Right forelimb (tissue), 1 donor: ENCODE results near the gene IFT88.
"Not testable (repeated sequence)": the region's sequence is repeated elsewhere in the genome, so short reads cannot be mapped to it uniquely, and the experiment has no call there.

Experiments used
- DNase-seq: peaks from one replicate; pipeline ENCODE4 v3.0.0-alpha.2; 2018

The IFT88 gene

DNA sequence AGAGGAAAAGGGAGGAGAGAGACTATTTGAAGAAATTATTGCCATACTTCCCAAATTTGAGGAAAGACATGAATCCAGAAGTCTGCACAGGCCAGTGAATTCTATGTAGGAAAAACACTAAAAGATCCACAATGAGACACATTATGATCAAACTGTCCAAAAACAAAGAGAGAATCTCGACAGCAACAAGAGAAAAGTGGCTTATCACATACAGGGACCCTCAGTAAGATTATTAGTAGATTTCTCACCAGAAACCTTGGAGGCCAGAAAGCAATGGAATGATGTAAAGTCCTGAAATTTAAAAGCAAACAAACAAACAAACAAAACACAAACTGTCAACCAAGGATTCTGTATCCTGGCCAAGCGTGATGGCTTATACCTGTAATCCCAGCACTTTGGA lies 80.8 kb downstream of the IFT88 start:
- DNase-seq: no peak

DNA sequence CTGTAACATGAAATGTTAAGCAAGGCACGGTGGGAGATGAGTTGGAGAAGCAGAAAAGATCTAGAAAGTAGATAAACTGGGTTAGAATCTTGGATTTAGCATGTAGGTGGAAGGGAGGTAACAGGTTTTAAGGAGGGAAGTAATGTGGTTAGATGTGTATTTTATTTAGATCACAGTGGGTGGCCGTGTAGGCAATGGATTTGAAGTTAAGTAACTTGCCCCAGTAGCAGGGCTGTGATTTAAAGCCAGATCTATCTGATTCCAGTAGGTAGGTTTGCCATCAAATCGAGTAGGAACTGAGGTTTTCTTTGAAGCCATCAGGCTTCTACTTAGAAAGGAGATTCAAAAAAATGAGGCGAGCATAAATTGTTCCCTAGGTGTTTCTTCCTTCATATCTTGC lies 86.0 kb downstream of the IFT88 start:
- no peak for DNase-seq

DNA sequence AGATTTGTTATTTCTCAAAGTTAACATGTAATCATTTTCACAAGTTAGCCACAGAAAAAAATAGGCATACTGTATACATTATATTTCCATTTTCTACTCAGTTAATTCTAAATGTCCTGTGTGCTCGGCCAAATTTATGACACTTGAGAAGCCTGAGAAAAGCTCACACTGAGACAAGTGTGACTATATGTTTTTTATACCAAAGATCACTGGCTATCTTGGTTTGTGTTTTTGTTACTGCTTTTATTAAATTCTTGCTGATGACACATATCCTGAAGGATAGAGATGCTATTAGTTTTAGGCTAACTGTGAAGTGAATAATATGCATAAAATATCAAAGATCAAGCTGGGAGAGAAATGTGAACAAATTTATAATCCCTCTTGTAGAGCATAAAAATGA lies 87.2 kb downstream of the IFT88 start:
- no peak for DNase-seq

DNA sequence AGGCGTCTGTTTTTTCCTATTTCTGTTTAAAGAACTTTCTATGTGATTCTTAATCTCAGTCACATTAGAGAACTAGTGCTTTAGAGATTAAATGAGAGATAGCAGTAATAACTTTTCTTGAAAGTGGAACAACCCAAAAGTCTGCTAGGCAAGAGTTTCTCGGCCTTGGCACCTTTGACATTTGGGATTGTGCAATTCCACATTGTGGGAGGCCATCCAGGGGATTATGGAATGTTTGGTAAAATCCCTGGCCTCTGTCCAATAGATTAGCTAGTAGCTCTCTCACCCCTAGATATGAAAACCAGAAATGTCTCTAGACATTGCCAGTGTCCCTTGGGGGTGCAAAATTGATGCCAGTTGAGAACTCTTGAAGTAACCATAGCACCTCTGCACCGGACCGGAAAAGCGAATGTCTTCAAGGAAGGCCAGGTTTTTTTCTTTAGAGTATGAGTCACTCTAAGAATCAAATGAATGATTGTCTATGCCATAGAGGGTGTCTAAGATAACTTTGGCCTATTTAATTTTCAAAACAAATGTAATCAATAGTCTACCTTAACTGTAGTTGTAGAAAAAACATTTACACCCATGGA lies 91.6 kb downstream of the IFT88 start:
- DNase-seq: no peak

DNA sequence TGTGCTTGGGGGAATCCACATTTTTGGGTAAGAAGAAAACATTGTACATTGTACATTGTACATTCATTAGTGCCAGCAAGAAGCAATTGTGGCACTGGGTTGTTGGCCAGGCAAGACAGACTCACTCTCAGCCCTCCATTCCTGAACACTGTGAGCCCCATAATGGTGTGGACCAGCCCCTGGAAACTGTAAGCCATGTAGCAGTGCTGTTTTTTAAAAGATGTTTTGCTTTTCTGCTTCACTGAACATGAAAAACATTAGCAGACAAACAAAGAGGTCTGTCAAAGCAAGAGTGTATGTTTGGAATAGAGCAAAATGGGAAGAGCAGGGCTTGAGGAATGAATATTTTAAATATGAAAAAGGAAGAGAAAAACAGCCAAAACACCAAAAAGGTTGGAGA lies 97.4 kb downstream of the IFT88 start:
- no peak for DNase-seq

GRCh38 chr13:20666948-20667347 lies 100.0 kb downstream of the IFT88 start:
- DNase-seq: no peak

GRCh38 chr13:20667857-20668437 lies 101.0 kb downstream of the IFT88 start:
- DNase-seq: no peak

- no peak for DNase-seq
Observed at GRCh38 chr13:20669162-20669561, 102.2 kb downstream of the IFT88 start.

- no peak for DNase-seq
Observed at GRCh38 chr13:20671789-20672188, 104.8 kb downstream of the IFT88 start.

GRCh38 chr13:20672772-20673171 lies 105.8 kb downstream of the IFT88 start:
- no peak for DNase-seq

GRCh38 chr13:20673715-20674114 lies 106.8 kb downstream of the IFT88 start:
- no peak for DNase-seq

DNA sequence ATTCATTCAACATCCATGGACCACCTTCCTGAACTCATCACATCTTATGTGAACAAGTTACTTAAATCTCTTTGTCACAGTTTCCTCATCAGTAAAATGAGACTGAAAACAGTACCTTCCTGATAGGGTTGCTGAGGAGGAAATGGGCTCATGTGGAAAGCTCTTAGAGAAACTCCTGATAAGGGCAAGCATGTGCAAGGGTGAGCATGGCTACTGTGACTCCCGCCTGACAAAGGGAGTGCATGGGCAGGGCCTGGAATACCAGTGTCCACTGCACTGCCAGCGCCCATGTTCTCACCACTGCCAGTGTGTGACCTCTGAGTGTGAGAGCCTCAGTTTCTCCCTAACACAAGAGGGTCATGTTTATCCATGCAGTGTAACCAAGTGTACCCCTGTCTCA lies 109.3 kb downstream of the IFT88 start:
- DNase-seq: no peak

GRCh38 chr13:20678606-20679005 lies 111.6 kb downstream of the IFT88 start:
- not testable (repeated sequence) for DNase-seq

DNA sequence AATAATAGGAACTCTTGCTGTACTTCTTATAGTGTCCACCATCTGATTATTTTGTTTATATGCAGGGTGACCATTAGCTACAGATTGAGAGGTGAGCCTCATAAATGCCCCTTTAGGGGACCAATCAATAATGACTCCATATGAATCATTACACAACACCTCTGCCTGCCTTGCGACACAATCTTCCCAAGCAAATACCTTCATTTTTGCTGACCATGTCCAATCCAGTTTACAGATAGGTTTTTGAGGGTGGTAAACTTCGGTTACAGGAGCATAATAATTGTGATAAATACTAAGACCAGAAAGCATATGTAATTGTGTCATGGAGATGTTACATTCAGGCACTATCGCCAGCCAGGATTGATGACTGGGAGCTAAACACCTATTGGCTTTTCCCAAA lies 112.9 kb downstream of the IFT88 start:
- DNase-seq: no peak

GRCh38 chr13:20680416-20681080 lies 113.6 kb downstream of the IFT88 start:
- no peak for DNase-seq

GRCh38 chr13:20681481-20681880 lies 114.5 kb downstream of the IFT88 start:
- not testable (repeated sequence) for DNase-seq

- no peak for DNase-seq
Observed at GRCh38 chr13:20682061-20682460, 115.1 kb downstream of the IFT88 start.

DNA sequence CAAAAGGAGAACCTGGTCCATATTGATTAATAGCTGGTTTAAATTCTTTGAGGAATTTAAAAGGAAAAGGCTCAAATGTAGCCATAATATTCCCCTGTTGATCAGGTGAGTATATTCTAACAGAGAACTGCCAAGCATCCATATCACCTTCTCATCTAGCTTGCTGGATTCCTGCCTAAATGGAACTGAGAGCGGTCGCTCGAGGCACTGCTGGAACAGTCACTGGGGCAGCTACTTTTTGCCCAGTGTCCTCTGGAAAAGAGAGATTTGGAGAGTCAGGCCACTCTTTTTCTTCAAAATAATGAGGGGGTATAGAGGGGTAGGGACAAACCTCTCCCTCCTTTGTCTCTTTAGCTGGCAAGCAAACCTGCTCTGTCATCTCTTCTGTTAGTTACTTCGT lies 117.1 kb downstream of the IFT88 start:
- DNase-seq: no peak

- DNase-seq: no peak
Observed at GRCh38 chr13:20684546-20684945, 117.6 kb downstream of the IFT88 start.

DNA sequence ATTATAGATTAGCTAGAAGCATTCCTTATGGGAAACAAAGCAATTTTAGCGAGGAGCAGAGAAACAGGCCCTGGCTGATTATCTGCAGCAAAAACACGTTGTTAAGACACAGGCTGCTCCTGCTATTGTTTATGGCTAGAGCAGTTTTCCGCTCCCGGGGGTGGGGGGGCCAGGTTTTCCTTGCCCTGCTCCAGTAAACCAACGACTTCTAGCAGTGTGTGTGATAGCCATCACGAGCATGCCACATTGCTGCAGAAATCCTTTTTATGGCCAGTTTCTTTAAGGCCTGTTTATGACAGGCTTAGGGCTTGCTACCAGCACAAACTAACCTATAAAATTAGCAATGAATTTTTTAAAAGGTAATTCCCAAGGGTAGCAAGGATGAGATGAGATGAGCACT lies 118.1 kb downstream of the IFT88 start:
- no peak for DNase-seq

DNA sequence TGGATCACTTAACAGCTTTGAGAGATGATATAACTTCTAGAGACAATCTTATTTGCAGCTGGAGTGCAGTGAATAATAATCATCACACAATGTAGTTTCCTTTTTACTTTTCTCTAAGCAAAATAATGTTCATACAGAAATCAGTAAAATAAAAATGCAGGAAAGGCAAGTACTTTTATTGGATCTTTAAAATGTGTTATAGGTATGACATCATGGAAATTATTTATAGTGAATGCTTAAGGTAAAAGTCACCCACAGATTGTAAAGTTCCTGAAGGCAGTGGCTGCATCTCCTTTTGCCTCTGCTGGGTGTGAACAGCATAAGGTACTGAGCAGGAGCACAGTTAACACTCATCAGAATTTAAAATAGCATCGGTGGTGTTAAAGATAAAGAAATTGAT lies 119.2 kb downstream of the IFT88 start:
- no peak for DNase-seq

GRCh38 chr13:20686863-20687579 lies 120.1 kb downstream of the IFT88 start:
- no peak for DNase-seq

DNA sequence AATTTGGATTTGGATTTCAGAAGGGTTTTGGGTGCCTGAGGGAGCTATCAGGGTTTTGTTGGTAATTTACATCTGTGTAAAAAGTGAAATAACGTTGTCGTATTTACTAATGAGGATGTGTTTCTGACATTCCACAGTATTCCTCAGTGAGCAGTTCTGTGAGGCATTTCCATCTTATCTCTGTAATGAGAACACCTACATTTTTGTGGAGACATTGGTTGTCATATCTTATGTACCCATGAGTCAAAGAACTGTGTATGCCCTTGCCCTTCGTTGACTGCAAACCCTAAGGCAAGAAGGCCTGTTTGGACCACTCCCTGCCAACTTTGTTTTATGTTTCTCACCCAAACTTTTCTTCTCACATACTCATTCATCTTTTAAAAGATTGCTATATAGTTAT lies 122.3 kb downstream of the IFT88 start:
- no peak for DNase-seq

GRCh38 chr13:20691616-20692015 lies 124.7 kb downstream of the IFT88 start:
- no peak for DNase-seq
